H1 (cell line): ENCODE measurements around the gene SLC35E1. TPM values are rescaled to one million over a fixed set of nuclear protein-coding genes. Genes with fewer than 3 reads are reported as not detected.

ENCODE experiments used
- BACH1 ChIP-seq: IDR thresholded peaks from 2 replicates; pipeline ENCODE4 v1.6.1; 2012; ENCODE audit warnings: low read length, improper control_type of control experiment
- CTBP2 ChIP-seq: IDR thresholded peaks from 2 replicates; pipeline ENCODE4 v1.7.0; 2011; ENCODE audit warnings: borderline replicate concordance, mild to moderate bottlenecking, moderate library complexity, mixed read lengths, low read length; ENCODE audit not compliant: insufficient read depth, insufficient read length
- EZH2 ChIP-seq: fragments of 200-600 bp; sonication (generic); IDR thresholded peaks from 2 replicates; pipeline ENCODE4 v1.7.1; 2012; ENCODE audit warnings: low read depth, mild to moderate bottlenecking, moderate library complexity, low read length, inconsistent platforms; ENCODE audit not compliant: severe bottlenecking
- JUN ChIP-seq: IDR thresholded peaks from 2 replicates; pipeline ENCODE4 v1.6.1; 2011; ENCODE audit warnings: low read depth, mild to moderate bottlenecking, improper control_type of control experiment, low read length
- KDM1A ChIP-seq: fragments of 200-600, 300-600 bp; sonication (generic); IDR thresholded peaks from 2 replicates; pipeline ENCODE4 v1.7.1; 2016; ENCODE audit warnings: mild to moderate bottlenecking, low read length, borderline replicate concordance
- RXRA ChIP-seq: IDR thresholded peaks from 2 replicates; pipeline ENCODE4 v1.6.1; 2011; ENCODE audit warnings: low read depth, mild to moderate bottlenecking, low read length, moderate library complexity; ENCODE audit not compliant: insufficient read depth
- SAP30 ChIP-seq: fragments of 300-600 bp; sonication (generic); IDR thresholded peaks from 2 replicates; pipeline ENCODE4 v1.7.1; 2012; ENCODE audit warnings: low read length, moderate library complexity, mild to moderate bottlenecking, inconsistent platforms; ENCODE audit not compliant: insufficient read depth, insufficient replicate concordance
- SIX5 ChIP-seq: IDR thresholded peaks from 2 replicates; pipeline ENCODE4 v1.6.1; 2011; ENCODE audit warnings: mild to moderate bottlenecking, low read depth, low read length
- SUZ12 ChIP-seq: fragments of 200-600 bp; sonication (generic); IDR thresholded peaks from 2 replicates; pipeline ENCODE4 v1.6.1; 2012; ENCODE audit warnings: mild to moderate bottlenecking, inconsistent platforms, low read length, moderate library complexity, mixed read lengths
- polyA plus RNA-seq, 7 experiments: library from polyadenylated mRNA; depleted of rRNA in 3 of 7; stranded (reverse) in 5 of 7; unstranded in 2 of 7; fragments of >200 nt in 5 of 7; fragments of 200-250 nt in 2 of 7; gene quantifications; 1 replicate in 5 of 7; 2 replicates in 1 of 7; 4 replicates in 1 of 7; pipeline versions ENCODE4 v1.2.1 to v1.2.3, GENCODE V29; 2011 to 2013; ENCODE audit warnings: missing spikeins in 2 of 7, mixed read lengths in 2 of 7
- total RNA-seq: library from RNA; stranded (reverse); fragmentation: NEBNext Ultra II Directional; extraction: Animal tissue kit (Norgen Biotek cat#: 25700); gene quantifications from 2 replicates; pipeline ENCODE4 v1.2.1, GENCODE V29; 2021

Gene SLC35E1
- total and polyA plus RNA-seq, 2 of the 8 experiments (the other 6 are each of a cell fraction or from before 2014, with no cell fraction given): 26.0 to 31.9 TPM

GRCh38 chr19:16542045-16542909 lies 29.9 kb downstream of the SLC35E1 start, which contains the start of gene CHERP (continued):
- TF ChIP-seq EZH2 (no peak), SAP30 (no peak), RXRA (no peak), BACH1 (peak; percentile 65), CTBP2 (no peak), KDM1A (no peak), SUZ12 (no peak), JUN (no peak), SIX5 (no peak)
